Esophagus muscularis mucosa (tissue), 3 donors: Measurements from ENCODE around the gene RBMS1.

ENCODE experiments used
- POLR2A ChIP-seq: fragments of 450-650 bp; IDR thresholded peaks from one replicate; pipeline ENCODE4 v1.6.1; 2017; ENCODE audit warnings: antibody characterized with exemption, moderate library complexity, mild to moderate bottlenecking, low read depth
- TF ChIP-seq, protein P1 (sequence below), 3 experiments: fragments of 200-600 bp in 2 of 3; fragments of 450-650 bp in 1 of 3; sonication (generic) in 2 of 3; IDR thresholded peaks; one replicate each; pipeline ENCODE4 v1.5.1; 2017 to 2019; ENCODE audit warnings: antibody characterized with exemption in 3 of 3, mild to moderate bottlenecking in 2 of 3, moderate library complexity in 1 of 3

GRCh38 chr2:160337728-160338127 is 155.9 kb downstream of the RBMS1 start:
- TF ChIP-seq, protein P1, sequence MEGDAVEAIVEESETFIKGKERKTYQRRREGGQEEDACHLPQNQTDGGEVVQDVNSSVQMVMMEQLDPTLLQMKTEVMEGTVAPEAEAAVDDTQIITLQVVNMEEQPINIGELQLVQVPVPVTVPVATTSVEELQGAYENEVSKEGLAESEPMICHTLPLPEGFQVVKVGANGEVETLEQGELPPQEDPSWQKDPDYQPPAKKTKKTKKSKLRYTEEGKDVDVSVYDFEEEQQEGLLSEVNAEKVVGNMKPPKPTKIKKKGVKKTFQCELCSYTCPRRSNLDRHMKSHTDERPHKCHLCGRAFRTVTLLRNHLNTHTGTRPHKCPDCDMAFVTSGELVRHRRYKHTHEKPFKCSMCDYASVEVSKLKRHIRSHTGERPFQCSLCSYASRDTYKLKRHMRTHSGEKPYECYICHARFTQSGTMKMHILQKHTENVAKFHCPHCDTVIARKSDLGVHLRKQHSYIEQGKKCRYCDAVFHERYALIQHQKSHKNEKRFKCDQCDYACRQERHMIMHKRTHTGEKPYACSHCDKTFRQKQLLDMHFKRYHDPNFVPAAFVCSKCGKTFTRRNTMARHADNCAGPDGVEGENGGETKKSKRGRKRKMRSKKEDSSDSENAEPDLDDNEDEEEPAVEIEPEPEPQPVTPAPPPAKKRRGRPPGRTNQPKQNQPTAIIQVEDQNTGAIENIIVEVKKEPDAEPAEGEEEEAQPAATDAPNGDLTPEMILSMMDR (IDR thresholded peaks at IDR 0.05), result no peak
- TF ChIP-seq POLR2A, result no peak
